G401 (cell line): ENCODE data around the gene GHRL. TPM values are rescaled to one million over a fixed set of nuclear protein-coding genes. Genes with fewer than 3 reads are reported as not detected.
"Not testable (repeated sequence)": the region's sequence is repeated elsewhere in the genome, so short reads cannot be mapped to it uniquely, and the experiment has no call there.

Experiments used
- DNase-seq: peaks from one replicate; pipeline ENCODE4 v3.0.0-alpha.2; 2015; ENCODE audit warnings: low spot score
- in situ Hi-C: cut with HindIII; loops from 2 replicates; pipeline ENCODE4 v1.10.0; 2016; ENCODE audit warnings: low sequenced_read_pairs, mixed read lengths
- total RNA-seq: library from RNA; depleted of rRNA; stranded (reverse); fragments of >200 nt; shearing (Covaris generic); gene quantifications from 2 replicates; pipeline ENCODE4 v1.2.3, GENCODE V29; 2014

Gene GHRL
- total RNA-seq, 1 experiment from 2014 or later: not detected

GRCh38 chr3:10281951-10282350 is 10.8 kb downstream of the GHRL start:
- no peak for DNase-seq

GRCh38 chr3:10280571-10280970 is 12.2 kb downstream of the GHRL start:
- no peak for DNase-seq
- in situ Hi-C loops: no loop called here

More at GRCh38 chr3:10281951-10282350, 10.8 kb downstream of the GHRL start:
- in situ Hi-C loops: no loop called here

GRCh38 chr3:10280177-10280529 is 12.6 kb downstream of the GHRL start:
- DNase-seq: no peak
- in situ Hi-C loops: no loop called here

GRCh38 chr3:10279384-10280176 is 13.2 kb downstream of the GHRL start:
- DNase-seq: no peak
- in situ Hi-C loops: no loop called here

- in situ Hi-C loops: no loop called here
- no peak for DNase-seq
These were observed 14.2 kb downstream of the GHRL start for GRCh38 chr3:10278501-10278900.

- in situ Hi-C loops: no loop called here
These were observed 15.6 kb downstream of the GHRL start for GRCh38 chr3:10277115-10277625.

GRCh38 chr3:10274601-10275000 is 18.1 kb downstream of the GHRL start:
- DNase-seq: no peak
- in situ Hi-C loops: no loop called here

More at GRCh38 chr3:10277115-10277625, 15.6 kb downstream of the GHRL start:
- DNase-seq: no peak

GRCh38 chr3:10273702-10274305 is 18.9 kb downstream of the GHRL start:
- in situ Hi-C loops: no loop called here
- no peak for DNase-seq

GRCh38 chr3:10272977-10273376 is 19.8 kb downstream of the GHRL start:
- DNase-seq: no peak
- in situ Hi-C loops: no loop called here

GRCh38 chr3:10272476-10272875 is 20.3 kb downstream of the GHRL start:
- in situ Hi-C loops, DNase-seq: not testable (repeated sequence)

- no peak for DNase-seq
- in situ Hi-C loops: no loop called here
These were observed 23.3 kb downstream of the GHRL start for GRCh38 chr3:10269443-10269842.

GRCh38 chr3:10268930-10269329 is 23.8 kb downstream of the GHRL start:
- peak; percentile 62 for DNase-seq
- in situ Hi-C loops: no loop called here

GRCh38 chr3:10268116-10268515 is 24.6 kb downstream of the GHRL start:
- DNase-seq: no peak
- in situ Hi-C loops: no loop called here

- DNase-seq, in situ Hi-C loops: not testable (repeated sequence)
These were observed 25.8 kb downstream of the GHRL start for GRCh38 chr3:10266936-10267335.

GRCh38 chr3:10265833-10266232 is 26.9 kb downstream of the GHRL start:
- in situ Hi-C loops: no loop called here
- DNase-seq: no peak

- DNase-seq: peak; percentile 39
- in situ Hi-C loops: no loop called here
These were observed 28.9 kb downstream of the GHRL start for GRCh38 chr3:10263646-10264363.

GRCh38 chr3:10262027-10262426 is 30.7 kb downstream of the GHRL start:
- in situ Hi-C loops: no loop called here
- peak; percentile 70 for DNase-seq

GRCh38 chr3:10260211-10260701 is 32.5 kb downstream of the GHRL start:
- no peak for DNase-seq
- in situ Hi-C loops: no loop called here

GRCh38 chr3:10259798-10260197 is 32.9 kb downstream of the GHRL start:
- DNase-seq: no peak

GRCh38 chr3:10259036-10259435 is 33.7 kb downstream of the GHRL start:
- in situ Hi-C loops: no loop called here
- DNase-seq: no peak

More at GRCh38 chr3:10259798-10260197, 32.9 kb downstream of the GHRL start:
- in situ Hi-C loops: no loop called here
